Measurements from ENCODE around the gene CEP126.
A peak's percentile ranks its signal among the peaks of the same experiment; 100 is the strongest.

The CEP126 gene

DNA sequence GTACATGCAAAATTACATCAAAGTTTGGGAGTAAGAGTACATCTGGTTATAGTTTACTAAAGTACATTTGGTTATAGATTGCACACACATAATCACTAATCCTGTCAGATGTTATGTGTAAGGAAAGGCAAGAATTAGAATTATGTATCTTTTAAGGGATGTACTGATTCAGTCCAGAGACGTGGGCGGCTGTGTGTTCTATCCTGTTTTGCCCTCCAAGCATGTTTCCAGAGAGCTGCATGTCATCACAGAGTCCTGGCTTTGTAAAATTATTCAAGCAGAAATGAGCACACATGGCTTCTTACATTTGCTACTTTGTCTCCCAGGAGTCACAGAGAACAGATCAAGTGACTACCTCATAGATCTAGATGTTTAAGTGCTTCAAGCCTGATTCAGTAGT is 33.2 kb upstream of the CEP126 start:
- TF ChIP-seq ZFX (IDR thresholded peaks at IDR 0.05) (no peak), CTCF (conservative IDR thresholded peaks at IDR 0.05) (no peak)
- no peak overlapping the region for H3K27ac ChIP-seq

DNA sequence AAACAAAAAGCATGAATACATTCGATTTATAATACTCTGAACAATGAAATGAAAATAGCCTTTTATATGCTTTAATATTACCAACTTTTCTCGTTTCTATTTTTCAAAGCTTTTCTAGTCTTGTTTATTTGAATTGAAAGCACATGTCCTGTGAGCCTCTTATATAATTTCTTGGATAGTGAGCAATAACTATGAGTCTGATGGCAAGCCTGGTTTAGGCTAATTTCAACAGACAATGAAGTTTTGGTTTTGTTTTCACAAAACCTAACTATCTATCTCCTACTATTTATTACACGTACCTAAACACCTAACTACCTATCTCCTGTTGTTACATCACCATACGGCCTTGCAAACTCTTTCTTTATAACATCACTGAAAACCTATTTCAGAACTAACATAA is 29.2 kb upstream of the CEP126 start:
- H3K27ac ChIP-seq, result no peak overlapping the region
- TF ChIP-seq CTCF (conservative IDR thresholded peaks at IDR 0.05) (no peak), ZFX (IDR thresholded peaks at IDR 0.05) (no peak)

DNA sequence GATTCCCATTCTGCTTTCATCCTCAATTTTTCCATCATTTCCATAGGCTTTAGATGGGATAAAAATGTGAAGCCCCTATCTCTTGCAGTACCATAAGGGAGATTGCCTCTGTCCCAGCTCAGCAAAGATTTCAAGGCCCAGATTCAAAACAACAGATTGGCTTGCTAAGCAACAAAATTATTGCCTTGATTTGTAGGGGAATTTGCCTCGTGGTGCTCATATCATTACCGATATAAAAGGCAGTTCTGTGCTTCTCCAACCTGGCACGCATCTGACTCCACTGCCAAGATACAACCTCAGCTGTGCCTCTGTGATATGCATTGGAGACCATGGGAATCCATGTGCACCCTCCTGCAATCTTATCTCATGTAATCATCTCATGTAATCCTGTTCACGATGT is 25.0 kb upstream of the CEP126 start:
- TF ChIP-seq CTCF (conservative IDR thresholded peaks at IDR 0.05), result no peak
- TF ChIP-seq ZFX (IDR thresholded peaks at IDR 0.05), result no peak
- no peak overlapping the region for H3K27ac ChIP-seq

- TF ChIP-seq ZFX (IDR thresholded peaks at IDR 0.05) (no peak), CTCF (conservative IDR thresholded peaks at IDR 0.05) (no peak)
- no peak overlapping the region for H3K27ac ChIP-seq
These were observed 20.3 kb upstream of the CEP126 start for GRCh38 chr11:101894505-101894904.

DNA sequence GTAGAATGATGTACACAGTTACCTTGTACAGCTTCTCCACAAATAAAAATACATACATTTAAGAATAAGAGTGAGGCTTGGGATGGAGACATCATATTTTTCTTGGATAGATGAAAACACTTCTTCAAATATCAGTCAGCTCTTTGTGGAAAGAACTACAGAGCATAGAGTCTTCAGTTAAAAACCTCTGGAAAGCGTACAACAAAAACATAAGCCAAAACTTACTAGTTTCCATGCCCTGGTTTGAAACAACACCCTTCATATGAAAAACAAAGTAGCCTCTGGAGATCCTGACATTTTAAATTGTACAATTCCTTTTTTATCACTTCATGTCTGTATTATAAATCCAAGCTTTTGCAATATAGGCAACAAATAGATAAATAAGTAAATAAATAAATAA is 7.0 kb upstream of the CEP126 start:
- H3K27ac ChIP-seq, result no peak overlapping the region
- TF ChIP-seq ZFX (IDR thresholded peaks at IDR 0.05) (no peak), CTCF (conservative IDR thresholded peaks at IDR 0.05) (no peak)

GRCh38 chr11:101909087-101909486 is 5.7 kb upstream of the CEP126 start:
- TF ChIP-seq CTCF (conservative IDR thresholded peaks at IDR 0.05) (no peak), ZFX (IDR thresholded peaks at IDR 0.05) (no peak)
- H3K27ac ChIP-seq, result no peak overlapping the region

GRCh38 chr11:101912823-101913284 is 2.0 kb upstream of the CEP126 start:
- TF ChIP-seq ZFX (IDR thresholded peaks at IDR 0.05) (no peak), CTCF (conservative IDR thresholded peaks at IDR 0.05) (peak; percentile 18)
- no peak overlapping the region for H3K27ac ChIP-seq
